GM19455 (cell line): Measurements from ENCODE around the gene ATCAY.

Source experiments
- ATAC-seq: cut with Tn5 transposase; IDR thresholded peaks from one replicate; pipeline ENCODE4 v1.9.1; 2021; ENCODE audit not compliant: unreplicated experiment

The ATCAY gene, protein sequence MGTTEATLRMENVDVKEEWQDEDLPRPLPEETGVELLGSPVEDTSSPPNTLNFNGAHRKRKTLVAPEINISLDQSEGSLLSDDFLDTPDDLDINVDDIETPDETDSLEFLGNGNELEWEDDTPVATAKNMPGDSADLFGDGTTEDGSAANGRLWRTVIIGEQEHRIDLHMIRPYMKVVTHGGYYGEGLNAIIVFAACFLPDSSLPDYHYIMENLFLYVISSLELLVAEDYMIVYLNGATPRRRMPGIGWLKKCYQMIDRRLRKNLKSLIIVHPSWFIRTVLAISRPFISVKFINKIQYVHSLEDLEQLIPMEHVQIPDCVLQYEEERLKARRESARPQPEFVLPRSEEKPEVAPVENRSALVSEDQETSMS

DNA sequence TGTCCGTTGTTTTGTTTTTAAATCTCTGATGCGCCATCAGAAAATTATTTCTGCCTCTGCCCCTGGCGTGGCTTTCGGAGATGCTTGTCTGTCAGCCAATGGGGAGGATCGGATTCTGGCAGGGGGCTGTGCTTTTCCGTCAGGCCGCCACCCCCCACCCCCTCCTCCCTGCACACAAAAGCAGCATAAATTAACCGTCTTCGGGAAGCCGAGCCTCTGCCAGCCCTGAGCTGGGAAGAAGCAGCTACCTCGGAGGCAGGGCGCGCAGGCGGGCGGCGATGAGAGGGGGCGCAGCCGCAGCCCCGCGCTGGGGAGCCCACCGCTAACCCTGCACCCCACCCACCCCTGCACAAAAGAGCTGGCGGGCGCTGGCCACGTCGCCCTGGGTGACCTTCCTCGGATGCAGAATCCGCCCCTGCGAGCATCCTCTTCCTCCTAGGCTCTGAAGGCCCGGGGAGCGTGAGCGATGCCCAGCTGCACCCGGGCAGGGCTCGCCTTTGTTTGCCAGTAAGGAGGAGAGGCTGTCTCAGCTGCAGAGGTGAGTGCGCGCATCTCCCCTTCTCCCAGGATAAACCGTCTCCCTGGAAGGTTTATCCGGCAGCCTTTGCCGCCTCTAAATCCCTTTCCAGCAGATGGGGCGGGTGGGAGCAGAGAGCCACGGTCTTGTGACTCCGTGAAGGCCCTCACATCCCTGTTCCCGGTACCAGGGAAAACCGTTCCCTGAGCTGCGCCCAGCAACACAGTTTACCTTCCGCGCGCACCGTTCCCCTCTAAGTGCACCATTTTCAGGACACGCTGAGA lies at the start of gene ATCAY:
Gene ATCAY (plus strand): TSS at position 215 of the 801 bp plus-strand sequence. CDS start 5,083 bp downstream, outside the sequence.
- no peak for ATAC-seq

DNA sequence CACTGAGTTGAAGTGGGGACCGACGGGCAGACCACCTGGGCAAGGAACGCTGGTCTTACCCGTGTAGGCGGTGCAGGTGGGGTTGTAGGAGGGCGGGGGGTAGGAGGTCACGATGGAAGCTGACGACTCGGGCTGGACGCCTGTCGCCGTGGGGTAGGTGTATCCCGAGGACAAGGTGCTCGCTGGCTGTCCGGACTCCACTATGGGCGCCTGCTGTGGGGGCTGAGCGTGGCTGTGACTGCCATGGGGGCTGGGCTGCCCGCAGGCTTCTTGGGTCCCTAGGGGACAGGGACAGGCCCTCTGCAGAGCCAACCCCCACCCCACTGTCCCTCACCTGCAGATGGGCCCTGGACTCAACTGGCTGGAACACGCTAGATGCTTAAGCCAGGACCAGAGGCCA lies 48.9 kb upstream of the ATCAY start:
- ATAC-seq = no peak

DNA sequence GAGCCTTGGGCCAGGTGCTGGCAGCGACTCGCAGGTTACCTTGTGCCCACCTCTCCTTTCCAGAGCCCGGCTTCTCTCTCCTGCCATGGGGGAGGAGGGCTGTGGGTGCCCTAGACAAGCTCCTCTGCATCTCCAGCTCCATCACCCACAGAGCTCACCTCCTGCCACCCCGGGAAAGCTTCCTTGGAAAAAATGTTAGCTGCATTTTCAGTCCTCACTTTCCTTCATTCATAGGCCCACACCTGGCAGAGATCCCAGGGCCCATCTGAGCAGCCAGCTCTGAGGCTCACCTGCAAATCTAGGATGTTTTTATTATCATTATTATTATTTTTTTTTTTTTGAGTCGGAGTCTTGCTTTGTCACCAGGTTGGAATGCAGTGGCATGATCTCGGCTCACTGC lies 48.5 kb upstream of the ATCAY start:
- ATAC-seq = no peak

DNA sequence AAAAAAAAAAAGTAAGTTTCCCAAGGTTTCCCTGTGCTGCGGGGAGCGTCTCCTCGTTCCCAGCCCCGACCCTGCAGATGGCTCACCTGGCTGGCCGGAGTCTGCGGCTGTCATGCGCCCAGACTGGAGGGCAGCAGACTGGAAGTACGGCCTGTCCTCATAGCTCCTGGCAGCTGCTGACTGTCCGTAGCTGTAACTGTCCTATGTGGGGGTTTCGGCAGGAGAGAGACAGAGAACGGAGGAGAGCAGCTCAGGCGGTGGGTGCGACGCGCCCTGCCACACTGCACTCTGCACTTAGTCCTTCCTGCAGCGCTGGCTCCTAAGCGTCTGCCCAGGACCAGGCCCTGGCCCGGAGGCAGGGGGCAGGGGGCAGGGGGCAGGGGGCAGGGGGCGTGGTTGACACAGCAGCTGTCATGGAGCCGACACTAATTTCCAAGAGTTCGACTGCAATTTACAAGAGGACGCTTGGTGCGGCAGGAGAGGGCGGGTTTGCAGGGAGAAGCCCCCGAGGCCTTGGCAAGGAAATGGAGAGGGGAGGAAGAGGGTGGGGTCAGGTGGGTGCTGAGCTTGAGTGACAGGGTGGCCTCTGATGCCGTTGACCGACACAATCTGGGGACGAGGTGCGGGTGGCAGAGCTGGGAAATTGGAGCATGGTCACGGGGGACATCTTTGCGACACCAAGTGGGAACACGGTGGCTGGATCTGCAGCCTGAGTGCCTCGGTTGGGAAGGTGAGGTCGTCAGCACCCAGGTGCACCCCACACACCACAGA lies 46.7 kb upstream of the ATCAY start:
- no peak for ATAC-seq

DNA sequence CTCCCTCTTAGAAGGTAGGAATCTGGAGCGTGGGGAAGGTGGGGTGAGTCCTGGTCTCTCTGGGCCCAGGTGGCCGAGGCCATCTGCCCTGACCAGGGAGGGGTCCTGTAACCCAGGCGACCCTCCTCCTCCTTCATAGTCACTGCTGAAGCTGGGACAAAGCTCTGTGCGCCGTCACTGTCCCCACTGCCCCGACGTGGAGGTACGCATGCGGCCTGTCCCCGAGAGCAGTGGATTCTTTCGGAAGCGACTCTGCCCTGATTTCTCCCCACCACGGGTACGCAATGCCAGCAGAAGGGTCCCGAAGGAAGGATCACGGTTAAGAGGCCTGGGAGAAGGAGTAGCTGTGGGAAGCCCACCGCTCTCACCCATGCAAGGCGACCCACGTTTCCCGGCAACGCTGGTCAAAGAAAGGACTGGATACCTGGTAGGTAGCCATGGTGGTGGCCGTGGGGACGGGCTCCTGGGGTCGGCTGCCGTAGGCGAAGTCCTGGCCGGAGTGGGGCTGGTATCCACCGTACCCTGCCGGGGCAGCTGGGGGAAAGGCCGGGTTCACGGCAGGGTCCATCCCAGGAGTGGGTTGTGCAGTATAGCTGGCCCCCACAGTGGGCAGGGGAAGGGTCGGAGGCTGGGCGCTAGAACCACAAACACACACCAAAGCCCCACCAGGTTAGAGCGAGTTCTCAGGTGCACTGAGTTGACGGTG lies 46.0 kb upstream of the ATCAY start:
- ATAC-seq = no peak

DNA sequence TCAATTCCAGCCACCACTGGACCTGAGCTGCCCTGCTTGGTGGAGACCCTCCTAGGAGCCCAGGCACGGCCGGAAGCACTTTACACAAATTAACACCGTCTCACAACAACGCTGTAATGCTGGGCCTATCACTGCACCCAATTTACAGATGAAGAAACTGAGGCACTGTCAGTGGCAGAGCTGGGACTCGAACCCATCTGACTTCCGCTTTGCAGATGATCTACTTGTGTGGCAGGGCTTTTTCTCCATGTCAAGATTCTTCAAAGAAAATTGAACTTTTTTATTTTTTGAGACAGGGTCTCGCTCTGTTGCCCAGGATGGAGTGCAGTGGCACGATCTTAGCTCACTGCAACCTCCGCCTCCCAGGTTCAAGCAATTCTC lies 45.4 kb upstream of the ATCAY start:
- ATAC-seq = no peak

DNA sequence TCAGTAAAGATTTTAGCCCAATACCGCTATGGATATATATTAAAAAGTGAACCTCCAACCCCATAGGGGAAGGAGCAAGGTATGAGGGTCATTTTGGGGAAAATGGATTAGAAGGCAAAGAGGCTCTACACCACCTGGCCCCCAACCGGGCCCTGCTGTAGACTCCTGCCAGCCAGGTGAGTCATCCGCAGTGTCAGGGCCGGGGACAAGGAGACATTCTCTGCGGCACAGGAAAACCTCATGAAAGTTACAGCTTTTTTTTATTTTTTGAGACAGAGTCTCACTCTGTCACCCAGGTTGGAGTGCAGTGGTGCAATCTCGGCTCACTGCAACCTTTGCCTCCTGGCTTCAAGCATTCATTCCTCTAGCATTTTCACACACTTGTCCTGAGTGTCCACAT lies 43.6 kb upstream of the ATCAY start:
- no peak for ATAC-seq

DNA sequence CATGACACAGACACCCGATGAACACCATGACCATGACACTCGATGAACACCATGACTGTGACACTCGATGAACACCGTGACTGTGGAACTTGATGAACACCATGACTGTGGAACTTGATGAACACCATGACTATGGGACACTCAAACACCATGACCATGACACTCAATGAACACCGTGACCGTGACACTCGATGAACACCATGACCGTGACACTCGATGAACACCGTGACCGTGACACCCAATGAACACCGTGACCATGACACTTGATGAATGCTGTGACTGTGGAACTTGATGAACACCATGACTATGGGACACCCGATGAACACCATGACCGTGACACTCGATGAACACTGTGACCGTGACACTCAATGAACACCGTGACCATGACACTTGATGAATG lies 43.2 kb upstream of the ATCAY start:
- no peak for ATAC-seq

DNA sequence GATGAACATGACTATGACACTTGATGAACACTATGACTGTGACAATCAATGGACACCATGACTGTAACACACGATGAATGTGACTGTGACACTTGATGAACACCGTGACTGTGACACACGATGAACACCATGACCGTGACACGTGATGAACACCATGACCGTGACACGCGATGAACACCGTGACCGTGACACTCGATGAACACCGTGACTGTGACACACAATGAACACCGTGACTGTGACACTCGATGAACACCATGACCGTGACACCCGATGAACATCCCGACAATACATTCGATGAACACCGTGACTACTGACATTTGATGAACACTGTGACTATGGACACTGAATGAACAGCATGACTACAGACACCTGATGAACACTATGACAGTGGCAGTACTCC lies 42.6 kb upstream of the ATCAY start:
- no peak for ATAC-seq

DNA sequence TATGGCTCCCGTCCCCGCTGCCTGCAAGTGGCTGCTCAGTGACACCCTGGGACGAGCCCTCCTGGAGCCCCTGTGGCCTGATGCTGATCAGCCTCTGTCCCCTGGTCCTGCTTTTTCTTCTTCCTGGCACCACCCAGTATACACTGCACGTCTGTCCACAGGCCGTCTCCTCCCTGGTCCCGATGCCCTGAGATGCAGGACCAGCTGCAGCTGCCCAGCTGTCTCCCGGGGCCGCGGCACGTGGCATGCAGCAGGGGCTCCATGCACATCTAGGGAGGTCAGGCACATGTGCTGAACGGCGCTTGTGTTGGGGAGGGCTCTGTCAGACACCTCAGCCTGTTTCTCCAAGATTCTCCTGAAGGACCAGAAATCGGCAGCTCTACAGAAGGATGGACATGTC lies 41.8 kb upstream of the ATCAY start:
- ATAC-seq = no peak

DNA sequence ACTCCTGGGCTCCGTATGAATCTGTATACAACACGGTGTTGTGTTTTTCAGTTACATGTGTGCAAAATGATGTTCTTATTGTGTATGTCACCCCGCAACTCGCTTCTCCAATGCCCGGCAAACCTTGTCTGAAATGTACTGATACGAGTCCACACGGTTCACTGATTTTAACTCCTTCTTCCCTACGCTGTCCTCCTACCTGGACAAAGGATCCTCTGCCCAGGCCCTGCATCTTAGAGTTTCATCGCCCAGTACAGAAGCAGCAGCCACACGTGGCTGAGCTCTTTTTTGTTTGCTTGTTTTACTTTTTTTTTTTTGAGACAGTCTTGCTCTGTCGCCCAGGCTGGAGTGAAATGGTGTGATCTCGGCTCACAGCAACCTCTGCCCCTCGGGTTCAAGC lies 40.5 kb upstream of the ATCAY start:
- ATAC-seq = no peak

DNA sequence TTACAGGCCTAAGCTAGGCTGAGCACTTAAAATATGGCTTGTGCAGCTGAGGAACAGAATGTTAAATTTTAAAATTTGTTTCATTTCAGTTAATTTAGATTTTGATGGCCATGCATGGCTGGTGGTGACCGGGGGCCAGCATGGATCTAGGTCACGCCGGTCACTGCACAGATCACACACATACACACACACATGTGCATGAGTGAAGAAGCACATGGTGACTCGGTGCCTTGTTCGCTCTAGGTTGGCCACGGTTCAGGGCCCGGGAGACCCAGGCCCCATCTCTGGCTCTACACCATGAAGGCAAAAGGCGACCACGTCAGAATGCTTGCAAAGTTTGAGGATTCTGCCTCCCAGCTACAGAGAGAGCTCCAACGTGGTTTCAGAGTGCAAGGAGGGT lies 39.7 kb upstream of the ATCAY start:
- ATAC-seq = no peak

DNA sequence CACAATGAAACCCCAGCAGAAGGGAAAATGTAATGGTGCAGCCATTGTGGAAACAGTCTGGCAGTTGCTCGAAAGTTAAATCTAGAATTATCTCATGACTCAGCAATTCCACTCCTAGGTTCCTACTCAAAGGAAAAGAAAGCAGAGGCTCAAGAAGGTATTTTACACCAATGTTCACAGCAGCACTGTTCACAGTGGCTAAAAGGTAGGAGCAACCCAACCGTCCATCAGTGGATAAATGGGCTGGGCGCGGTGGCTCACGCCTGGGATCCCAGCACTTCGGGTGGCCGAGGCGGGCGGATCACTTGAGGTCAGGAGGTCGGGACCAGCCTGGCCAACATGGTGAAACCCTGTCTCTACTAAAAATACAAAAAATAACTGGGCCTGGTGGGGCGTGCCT lies 37.5 kb upstream of the ATCAY start:
- ATAC-seq = no peak

DNA sequence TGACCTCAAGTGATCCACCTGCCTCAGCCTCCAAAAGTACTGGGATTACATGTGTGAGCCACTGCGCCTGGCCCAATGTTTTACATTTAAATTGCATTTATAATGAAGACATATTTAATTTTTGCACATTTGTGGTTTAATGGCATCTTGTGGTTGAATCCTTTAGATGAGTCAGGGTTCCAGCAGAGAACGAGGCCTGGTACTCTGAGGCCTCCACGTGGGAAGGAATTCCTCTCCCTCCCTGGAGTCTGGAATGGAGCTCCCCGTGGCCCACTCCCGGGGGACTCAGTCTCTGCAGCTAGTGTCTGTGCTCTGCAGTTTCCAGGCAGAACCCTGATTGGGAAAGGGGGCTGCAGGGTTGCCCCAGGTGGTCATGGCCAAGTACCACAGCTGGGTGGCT lies 35.9 kb upstream of the ATCAY start:
- no peak for ATAC-seq

DNA sequence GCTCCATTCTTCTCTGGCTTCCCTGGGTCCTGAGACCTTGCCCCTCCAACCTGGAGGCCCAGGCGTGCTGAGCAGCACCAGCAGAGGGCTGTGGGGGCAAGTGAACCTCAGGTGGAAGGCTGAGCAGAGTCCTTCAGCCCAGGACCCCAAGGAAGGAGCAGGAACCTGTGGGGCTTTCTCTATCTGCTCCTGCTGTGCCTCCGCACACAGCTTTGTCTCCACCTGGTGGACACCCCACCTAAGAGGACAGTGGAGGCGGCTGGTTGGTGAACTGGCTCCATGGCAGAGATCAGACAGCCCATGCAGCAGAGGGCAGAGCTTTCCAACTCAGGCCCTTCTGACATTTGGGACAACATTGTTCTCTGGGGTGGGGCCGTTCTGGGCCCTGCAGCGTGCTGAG lies 31.4 kb upstream of the ATCAY start:
- no peak for ATAC-seq

DNA sequence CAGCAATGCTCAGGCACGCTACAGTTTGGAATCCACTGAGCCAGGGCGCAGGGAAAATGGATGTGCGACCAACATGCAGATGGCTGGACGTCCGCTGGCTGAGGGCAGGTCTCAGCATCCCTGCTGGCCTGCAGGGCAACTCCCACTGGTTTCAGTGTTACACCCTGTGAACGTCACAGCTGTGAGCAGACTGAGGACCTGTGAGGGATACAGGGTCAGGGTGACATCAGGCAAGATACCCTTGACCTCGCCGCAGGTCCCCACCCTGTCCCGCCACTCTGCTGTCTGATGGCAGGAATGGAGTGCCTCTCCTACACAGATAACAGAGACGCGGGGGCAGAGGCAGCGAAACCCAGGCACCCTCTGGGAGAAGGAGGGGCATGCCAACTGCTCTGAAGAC lies 30.7 kb upstream of the ATCAY start:
- ATAC-seq = no peak

DNA sequence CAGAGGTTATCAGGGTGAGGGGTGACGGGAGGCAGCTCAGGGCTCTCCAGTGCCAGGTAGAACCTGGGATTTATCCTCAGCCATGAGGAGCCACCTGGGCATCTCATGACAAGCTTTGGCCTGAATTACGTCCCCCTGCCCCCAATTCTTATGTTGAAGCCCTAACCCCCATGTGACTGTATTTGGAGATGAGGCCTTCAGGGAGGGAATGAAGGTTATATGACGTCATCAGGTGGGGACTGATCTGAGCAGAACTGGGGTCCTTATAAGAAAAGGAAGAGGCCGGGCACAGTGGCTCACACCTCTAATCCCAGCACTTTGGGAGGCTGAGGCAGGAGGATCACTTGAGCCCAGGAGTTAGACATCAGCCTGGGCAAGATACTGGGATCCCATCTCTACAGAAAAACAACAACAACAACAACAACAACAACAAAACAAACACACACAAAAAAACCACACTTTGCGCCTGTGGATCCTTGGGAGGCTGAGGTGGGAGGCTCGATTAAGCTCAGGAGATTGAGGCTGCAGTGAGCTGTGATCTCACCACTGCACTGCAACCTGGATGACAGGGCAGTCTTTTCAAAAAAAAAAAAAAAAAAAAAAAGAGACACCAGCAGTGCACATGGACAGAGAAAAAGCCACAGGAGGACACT lies 30.0 kb upstream of the ATCAY start:
- no peak for ATAC-seq

DNA sequence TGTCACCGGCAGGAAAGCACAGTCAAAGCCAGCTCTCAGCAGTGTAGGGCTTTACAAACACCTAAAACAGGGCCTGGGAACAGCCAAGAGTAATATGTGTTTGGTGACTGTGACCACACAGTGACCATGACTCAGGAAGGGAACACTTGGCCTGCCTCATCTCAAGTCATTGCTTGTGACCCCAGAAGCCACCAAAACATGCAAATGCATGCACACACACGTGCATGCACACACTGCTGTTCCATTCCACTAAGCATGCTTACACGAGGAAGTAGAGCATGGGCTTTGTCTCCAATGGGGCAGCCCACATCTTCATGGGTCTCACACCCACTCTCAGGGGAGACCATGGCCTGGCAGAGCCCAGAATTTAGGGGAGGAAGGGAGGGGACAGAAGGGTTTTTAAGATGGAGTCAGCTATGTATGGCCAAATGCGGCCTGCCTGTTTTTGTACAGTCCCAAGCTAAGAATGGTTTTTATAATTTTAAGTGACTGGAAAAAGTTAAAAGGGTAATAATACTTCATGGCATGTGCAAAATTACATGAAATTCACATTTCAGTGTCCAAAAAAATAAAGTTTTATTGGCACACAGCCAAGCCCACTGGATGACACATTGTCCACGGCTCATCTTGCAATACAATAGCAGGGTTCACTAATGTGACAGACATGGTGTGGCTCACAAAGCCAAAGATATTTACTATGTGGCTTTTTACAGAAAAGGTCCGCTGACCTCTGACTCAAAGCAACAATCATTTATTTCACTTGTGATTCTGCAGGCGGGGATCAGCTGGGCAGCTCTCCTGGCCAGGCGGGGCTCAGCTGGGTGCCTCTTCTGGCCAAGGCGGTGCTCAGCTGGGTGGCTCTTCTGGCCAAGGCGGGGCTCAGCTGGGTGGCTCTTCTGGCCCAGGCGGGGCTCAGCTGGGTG lies 29.0 kb upstream of the ATCAY start:
- no peak for ATAC-seq

DNA sequence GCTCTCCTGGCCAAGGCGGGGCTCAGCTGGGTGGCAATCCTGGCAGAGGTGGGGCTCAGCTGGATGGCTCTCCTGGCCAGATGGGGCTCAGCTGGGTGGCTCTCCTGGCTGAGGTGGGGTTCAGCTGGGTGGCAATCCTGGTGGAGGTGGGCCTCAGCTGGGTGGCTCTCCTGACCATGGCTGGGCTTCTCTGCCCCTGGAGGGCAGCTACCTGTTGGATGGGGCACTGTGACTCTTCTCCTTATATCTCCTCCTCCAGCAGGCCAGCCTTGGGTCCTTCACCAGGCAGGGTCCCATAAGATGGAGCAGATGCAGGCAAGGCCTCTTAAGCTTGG lies 28.3 kb upstream of the ATCAY start:
- ATAC-seq = no peak
